ENCODE measurements around the gene C9orf153. TPM values are rescaled to one million over a fixed set of nuclear protein-coding genes. Genes with fewer than 3 reads are reported as not detected.

Gene C9orf153
- total and polyA plus RNA-seq, 2 donors = 3.0 TPM; not detected in 1

DNA sequence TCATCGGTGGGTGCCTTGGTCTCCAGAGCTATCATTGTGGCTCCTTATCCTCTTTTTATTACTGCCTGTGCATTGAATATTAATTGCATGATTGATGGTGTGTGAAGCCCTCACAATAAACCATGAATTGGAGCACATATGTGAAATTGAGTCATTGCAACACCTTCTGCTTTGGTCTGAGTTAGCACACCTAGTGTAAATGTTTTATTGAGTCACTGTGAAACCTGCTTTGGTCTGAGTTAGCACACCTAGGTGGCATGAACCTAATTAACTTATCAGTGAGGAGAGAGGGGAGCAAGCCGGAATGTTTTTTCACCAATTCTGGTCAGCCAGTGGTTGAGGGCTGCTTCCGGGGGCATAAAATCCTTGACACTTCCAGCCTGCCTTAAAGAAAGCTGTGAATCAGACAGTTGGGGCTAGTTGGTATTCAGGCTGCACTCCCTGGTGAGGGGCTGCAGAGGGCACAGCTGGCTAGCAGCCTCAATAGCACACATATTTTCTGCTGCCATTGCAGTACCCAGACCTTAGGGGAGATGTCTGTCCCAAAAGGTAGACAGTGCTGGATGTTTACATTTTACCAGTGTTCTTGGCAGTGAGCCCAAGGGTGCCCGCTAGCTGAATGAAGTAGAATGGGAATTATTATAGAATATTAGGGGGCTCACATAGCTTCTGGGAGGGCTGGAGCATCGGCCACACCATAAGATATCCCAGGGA is 83.6 kb downstream of the C9orf153 start:
- no peaks in the 10 kb centered on the region for H3K36me3 ChIP-seq (ENCODE audit: insufficient read depth)
- 75% methylated on average over 5 of the region's 5 CpGs for WGBS
- H3K27ac ChIP-seq (ENCODE audit: low read depth) = no peak overlapping the region
- no peak overlapping the region for H3K4me3 ChIP-seq (ENCODE audit: low read depth, low read length)
- DNase-seq (ENCODE audit: extremely low spot score) = no peak
- no peaks in the 10 kb centered on the region for H3K4me1 ChIP-seq (ENCODE audit: insufficient read depth)

GRCh38 chr9:86175223-86175622 is 84.2 kb downstream of the C9orf153 start:
- Histone ChIP-seq H3K27ac (ENCODE audit: low read depth) (no peak overlapping the region), H3K4me3 (ENCODE audit: low read depth, low read length) (no peak overlapping the region), H3K36me3 (ENCODE audit: insufficient read depth) (no peaks in the 10 kb centered on the region), H3K4me1 (ENCODE audit: insufficient read depth) (no peaks in the 10 kb centered on the region)
- DNase-seq (ENCODE audit: extremely low spot score) = no peak
- 85% methylated on average over 5 of the region's 5 CpGs for WGBS

Small RNAs within 50 kb of the gene (small RNA-seq; reads per million reads assigned to genes)
- gene AL137849.1 = not detected
- not detected for gene RN7SKP264

Other genes starting within 250 kb of the C9orf153 start
- gene GOLM1, start 160.1 kb downstream of the C9orf153 start, total RNA-seq = 37.4 TPM
- gene GOLM1, start 160.1 kb downstream of the C9orf153 start, polyA plus RNA-seq = 22.4 TPM
- 54.5 TPM for gene ISCA1, start 22.9 kb upstream of the C9orf153 start, total RNA-seq
- gene ISCA1, start 22.9 kb upstream of the C9orf153 start, polyA plus RNA-seq = 40.9 TPM
- gene TUT7, start 94.8 kb upstream of the C9orf153 start, total RNA-seq = 45.0 TPM
- 11.6 TPM for gene TUT7, start 94.8 kb upstream of the C9orf153 start, polyA plus RNA-seq